ENCODE results near the gene GPC2.

The GPC2 gene

GRCh38 chr7:100122067-100122466 is 55.1 kb downstream of the GPC2 start:
- no peak for DNase-seq (ENCODE audit: low read depth in 2 of 2)

- no peak for DNase-seq (ENCODE audit: low read depth in 2 of 2)
These were observed 56.5 kb downstream of the GPC2 start for GRCh38 chr7:100120733-100121036.

- DNase-seq (ENCODE audit: low read depth in 2 of 2), result peak; percentile 49 to 55
These were observed 57.0 kb downstream of the GPC2 start for GRCh38 chr7:100119970-100120732.

Data from activated CD4-positive, alpha-beta T cell treated with anti-CD3 and anti-CD28 coated beads for 24 hours (primary cell).